Limb (tissue), 2 donors: ENCODE results near the gene EPHB2.
"Not testable (repeated sequence)": the region's sequence is repeated elsewhere in the genome, so short reads cannot be mapped to it uniquely, and the experiment has no call there.

ENCODE experiments used
- DNase-seq, 2 donors: peaks; one replicate each; pipeline ENCODE4 v3.0.0-alpha.2; 2016; ENCODE audit errors: extremely low spot score in 2 of 2

EPHB2 gene

GRCh38 chr1:22710701-22711049 lies at the start of gene EPHB2:
Gene EPHB2 (plus strand): TSS chr1:22710839. CDS start chr1:22710983, 144 bp downstream.
- DNase-seq, result peak in 1 of 2 donors; percentile 86

- no peak for DNase-seq
These were observed 48.8 kb upstream of the EPHB2 start for GRCh38 chr1:22661880-22662279.

- DNase-seq, result no peak
These were observed 48.3 kb upstream of the EPHB2 start for GRCh38 chr1:22662318-22662717.

GRCh38 chr1:22662986-22663408 lies 47.6 kb upstream of the EPHB2 start:
- DNase-seq, result no peak

DNA sequence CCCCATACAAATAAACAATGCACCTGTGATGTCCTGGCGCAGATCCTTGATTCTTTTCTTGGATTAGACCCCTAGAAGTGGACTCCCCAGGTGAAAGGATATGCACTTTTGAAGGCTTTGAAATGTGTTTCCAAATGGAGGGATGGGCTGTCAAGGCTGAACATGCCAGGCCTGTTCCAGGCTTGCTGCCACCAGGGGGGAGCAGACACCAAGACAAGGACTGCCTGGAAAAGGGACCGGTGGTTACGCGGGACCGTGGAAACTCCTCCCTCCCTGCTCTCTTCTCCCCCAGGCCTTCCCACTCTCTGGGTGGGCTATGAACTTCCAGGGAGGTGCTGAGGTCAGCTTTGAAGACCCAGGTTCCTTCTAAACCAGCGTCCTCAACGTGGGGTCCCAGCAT lies 44.9 kb upstream of the EPHB2 start:
- peak in 1 of 2 donors; percentile 77 for DNase-seq

DNA sequence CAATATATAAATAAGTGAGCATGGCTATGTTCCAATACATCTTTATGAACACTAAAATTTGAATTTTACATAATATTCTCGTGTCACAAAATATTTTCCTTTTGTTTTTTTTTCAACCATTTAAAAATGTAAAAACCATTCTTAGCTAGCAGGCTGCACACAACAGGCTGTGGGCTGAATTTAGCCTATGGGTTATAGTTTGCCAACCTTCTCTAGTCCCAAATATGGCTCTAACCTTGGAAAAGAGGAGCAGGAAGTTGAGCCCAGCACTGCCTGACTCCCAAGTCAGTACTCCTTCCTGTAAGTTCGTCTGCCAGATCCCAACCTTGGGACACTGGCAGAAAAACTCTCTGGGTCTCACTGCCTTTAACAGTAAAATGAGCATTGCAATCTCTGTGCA lies 44.2 kb upstream of the EPHB2 start:
- no peak for DNase-seq

DNA sequence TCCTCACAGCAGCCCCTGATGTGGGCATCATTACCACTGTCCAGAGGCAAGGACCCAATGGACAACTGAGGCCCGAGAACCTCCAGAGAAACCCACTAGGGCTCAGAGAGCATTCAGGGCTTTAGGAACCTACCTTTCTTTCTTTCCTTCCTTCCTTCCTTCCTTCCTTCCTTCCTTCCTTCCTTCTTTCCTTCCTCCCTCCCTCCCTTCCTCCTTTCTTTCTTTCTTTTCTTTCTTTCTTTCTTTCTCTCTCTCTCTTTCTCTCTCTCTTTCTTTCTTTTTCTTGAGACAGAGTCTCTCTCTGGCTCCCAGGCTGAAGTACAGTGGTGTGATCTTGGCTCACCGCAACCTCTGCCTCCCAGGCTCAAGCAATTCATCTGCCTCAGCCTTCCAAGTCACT lies 41.8 kb upstream of the EPHB2 start:
- DNase-seq, result not testable (repeated sequence)

GRCh38 chr1:22670352-22670975 lies 40.2 kb upstream of the EPHB2 start:
- no peak for DNase-seq

GRCh38 chr1:22671999-22672398 lies 38.6 kb upstream of the EPHB2 start:
- no peak for DNase-seq

DNA sequence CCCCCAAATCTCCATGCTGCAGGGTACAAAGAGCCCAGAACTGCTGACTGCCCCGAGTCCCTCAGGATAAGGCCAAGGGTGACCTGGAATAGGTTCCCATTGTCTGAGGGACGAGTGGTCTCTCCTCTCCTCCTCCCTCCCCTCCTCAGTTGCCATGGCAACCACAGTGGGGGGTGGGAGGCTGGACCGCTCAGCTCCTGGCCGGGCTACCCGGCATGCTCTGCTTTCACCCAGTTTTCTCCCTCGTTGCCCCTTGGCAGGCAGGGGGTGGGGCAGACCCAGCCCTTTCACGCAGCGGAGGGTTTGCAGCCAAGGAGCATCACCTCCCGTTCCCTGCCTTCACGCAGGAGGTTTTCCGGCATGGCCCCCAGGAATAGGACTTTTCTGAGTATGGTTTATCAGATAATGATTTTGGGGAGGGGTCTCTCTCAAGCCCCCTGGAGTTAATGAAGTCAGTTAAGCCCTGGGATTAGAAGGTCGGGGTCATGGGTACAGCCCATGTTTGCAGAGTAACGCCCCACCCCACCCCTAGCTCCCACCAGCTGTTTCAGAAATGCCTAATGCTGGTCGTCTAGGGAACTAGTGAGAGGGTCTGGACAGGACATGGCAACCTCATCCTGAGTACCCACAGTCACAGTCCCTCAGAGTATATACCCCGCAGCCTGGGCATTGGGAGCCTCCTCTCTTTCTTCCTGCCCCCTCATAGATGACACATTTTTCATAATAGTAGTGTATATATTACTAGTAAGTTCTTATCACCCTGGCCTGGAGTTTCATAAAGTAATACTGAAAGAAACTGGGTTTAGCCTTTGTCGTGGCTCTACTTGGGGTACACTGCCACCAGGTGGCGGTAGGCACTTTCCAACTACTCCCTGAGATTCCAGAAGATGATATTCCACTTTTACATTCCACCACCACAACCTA lies 36.9 kb upstream of the EPHB2 start:
- DNase-seq, result peak; percentile 55 to 83

DNA sequence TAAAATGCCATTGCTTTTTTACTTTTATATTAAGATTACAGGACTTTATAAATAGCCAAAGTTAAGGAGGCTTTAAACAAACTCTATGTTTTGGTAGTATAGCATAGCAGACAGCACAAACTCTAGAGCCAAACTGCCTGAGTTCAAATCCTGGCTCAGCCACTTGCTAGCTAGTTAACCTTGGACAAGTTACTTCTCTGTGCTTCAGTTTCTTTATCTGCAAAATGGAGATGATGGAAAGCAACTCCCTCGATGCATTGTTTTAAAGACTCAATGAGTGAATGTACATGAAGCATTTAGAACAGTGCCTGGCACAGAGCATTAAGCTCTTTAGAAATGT lies 36.3 kb upstream of the EPHB2 start:
- DNase-seq, result no peak

DNA sequence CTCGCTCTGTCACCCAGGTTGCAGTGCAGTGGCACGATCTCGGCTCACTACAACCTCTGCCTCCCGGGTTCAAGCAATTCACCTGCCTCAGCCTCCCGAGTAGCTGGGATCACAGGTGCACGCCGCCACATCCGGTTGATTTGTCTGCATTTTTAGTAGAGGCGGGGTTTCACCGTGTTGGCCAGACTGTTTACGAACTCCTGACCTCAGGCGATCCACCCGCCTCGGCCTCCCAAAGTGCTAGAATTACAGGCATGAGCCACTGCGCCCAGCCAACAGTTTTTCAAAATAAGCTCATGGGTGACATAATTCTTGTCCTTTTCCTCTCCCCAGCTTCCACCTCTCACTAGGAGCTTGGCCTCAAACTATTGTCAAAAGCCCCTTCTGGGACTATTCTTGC lies 34.5 kb upstream of the EPHB2 start:
- DNase-seq, result not testable (repeated sequence)

DNA sequence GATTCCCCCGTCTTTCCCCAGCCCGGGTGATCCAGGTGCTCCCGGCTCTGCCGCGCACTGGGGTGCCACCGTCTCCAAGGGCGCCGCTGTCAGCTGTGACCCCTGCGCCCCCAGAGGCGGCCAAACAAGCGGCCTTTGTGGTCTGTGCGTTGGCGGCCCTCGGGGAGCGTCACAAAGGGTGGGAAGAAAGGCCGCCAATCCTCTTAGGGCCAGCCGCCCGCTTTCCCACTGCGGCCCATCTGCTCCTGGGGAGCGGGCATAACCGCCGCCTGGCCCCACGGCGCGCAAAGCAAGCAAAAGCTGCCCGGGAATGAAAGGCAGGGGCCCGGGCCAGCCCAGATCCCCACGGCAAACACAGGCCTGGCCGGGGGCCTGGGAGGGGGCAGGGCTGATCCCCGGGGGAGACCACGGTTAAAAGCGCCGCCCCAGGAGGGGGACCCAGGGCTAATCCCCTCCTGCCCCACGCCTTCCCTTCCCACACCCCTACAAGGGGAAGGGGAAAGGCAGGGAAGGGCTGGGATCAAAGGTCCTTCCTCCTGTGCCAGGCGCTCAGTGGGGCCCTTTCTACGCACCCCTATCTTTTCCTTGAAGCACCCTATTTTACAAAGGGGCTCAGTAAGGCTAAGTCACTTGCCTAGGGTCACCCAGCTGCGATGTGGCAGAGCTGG lies 33.6 kb upstream of the EPHB2 start:
- DNase-seq, result no peak

GRCh38 chr1:22677931-22678896 lies 32.4 kb upstream of the EPHB2 start:
- DNase-seq, result peak in 1 of 2 donors; percentile 42

- DNase-seq, result no peak
These were observed 29.9 kb upstream of the EPHB2 start for GRCh38 chr1:22680726-22681125.

GRCh38 chr1:22681556-22682276 lies 28.9 kb upstream of the EPHB2 start:
- DNase-seq, result no peak

GRCh38 chr1:22683547-22683946 lies 27.1 kb upstream of the EPHB2 start:
- no peak for DNase-seq

DNA sequence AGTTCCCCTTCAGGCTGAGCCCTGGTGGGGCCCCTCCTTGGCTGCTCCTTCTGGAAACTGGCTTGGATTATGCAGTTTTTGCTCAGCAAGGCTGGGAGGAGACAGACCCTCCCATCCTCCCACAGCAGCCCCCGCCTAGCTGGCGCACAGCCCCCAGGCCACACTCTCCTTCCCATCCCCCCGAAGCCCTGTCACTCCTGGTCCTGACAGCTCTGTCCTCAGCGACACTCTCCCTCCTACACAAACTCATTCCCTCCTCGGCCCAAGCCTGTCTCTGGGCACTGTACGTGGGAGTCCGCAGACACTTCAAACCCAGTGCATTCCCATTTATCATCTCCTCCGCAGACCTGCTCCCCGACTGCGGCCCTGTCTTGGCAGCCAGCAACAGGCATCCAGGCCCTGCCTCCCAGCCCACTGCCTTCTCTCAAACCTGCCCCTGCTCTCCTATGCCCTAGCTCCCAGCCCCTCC lies 25.0 kb upstream of the EPHB2 start:
- DNase-seq, result peak; percentile 59 to 78

DNA sequence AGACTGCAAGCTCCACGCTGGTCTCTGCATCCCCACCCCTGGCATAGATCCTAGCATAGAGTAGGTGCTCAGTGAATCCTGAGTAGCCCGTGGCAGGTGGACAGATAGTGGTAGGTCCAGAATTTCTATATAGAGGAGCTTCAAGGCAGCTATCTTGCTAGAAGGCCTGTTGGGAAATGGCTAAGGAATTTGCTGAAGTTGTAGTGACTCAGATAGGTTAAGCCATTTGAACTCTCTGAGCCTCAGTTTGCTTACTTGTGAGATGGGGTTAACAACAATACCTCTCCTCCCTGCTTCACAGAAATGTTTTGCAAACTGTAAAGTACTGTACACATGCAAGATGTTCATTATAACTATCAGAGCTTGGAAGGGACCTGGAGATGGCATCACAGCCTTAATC lies 23.4 kb upstream of the EPHB2 start:
- no peak for DNase-seq

- no peak for DNase-seq
These were observed 22.2 kb upstream of the EPHB2 start for GRCh38 chr1:22688466-22688865.
